GM21528 (cell line): ENCODE data around the gene ZSCAN5C.
"Not testable (repeated sequence)": the region's sequence is repeated elsewhere in the genome, so short reads cannot be mapped to it uniquely, and the experiment has no call there.

Experiments used
- ATAC-seq: cut with Tn5 transposase; IDR thresholded peaks from one replicate; pipeline ENCODE4 v1.9.1; 2021; ENCODE audit warnings: mild to moderate bottlenecking, moderate library complexity; ENCODE audit not compliant: unreplicated experiment, low FRiP score

Gene ZSCAN5C, protein sequence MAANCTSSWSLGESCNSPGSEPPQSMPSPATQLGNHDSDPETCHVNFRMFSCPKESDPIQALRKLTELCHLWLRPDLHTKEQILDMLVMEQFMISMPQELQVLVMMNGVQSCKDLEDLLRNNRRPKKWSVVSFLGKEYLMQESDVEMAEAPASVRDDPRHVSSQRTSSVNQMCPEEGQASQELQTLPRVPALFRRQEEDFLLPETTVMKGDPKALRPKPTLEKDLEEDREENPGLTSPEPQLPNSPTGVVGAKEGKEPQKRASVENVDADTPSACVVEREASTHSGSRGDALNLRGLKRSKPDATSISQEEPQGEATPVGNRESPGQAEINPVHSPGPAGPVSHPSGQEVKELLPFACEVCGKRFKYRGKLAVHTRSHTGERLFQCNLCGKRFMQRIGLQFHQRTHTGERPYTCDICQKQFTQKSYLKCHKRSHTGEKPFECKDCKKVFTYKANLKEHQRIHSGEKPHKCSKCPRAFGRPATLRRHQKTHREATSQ

GRCh38 chr19:56201973-56202372 lies at the start of gene ZSCAN5C:
Gene ZSCAN5C (plus strand): TSS chr19:56202273. CDS start chr19:56205914, 3,641 bp downstream.
- ATAC-seq: no peak

DNA sequence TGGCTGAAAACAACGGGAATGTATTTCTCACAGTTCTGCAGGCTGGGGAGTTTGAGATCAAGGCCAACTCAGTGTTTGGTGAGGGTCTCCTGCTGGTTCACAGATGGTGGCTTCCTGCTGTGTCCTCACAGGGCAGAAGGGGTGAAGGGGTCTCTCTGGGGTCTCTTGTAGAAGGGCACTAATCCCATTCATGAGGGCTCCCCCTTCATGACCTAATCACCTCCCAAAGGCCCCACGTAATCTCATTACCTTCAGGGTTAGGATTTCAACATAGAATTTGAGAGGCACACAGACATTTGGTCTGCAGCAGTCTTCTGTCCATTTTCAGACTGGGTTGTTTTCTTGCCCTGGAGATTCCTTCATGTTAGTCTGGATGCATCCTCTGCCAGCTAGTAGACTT lies 49.4 kb upstream of the ZSCAN5C start:
- no peak for ATAC-seq

GRCh38 chr19:56153507-56153906 lies 48.6 kb upstream of the ZSCAN5C start:
- no peak for ATAC-seq

DNA sequence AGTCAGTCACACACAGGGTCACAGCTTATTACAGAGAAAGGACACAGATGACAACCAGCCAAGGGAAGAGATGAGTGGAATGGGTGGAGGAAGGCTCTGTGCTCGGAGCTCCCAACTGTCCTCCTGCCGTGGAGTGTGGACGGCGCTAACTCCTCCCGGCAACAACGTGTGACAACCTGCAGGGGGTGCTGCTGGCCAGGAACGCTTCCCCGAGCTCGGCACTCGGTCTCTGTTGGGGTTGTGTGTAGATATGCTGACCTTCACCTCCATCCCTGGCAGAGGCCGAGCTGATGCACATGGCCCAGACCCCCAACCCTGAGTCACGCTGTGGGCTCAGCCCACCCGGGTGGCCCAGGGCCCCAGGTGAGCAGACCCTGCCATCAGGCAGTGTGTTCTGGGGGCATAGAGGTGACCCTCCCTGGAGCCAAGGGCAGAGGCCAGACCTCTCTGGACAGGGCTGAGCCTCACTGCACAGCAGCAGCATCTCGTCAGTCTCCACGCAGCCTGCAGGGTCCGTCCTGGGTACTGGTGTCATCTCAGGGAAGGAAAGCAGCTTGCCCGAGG lies 46.9 kb upstream of the ZSCAN5C start:
- no peak for ATAC-seq

- no peak for ATAC-seq
Measured at GRCh38 chr19:56156768-56157167, 45.3 kb upstream of the ZSCAN5C start.

GRCh38 chr19:56158170-56158757 lies 43.8 kb upstream of the ZSCAN5C start:
- no peak for ATAC-seq

- ATAC-seq: no peak
Measured at GRCh38 chr19:56159009-56159559, 43.0 kb upstream of the ZSCAN5C start.

- ATAC-seq: no peak
Measured at GRCh38 chr19:56159622-56160271, 42.3 kb upstream of the ZSCAN5C start.

DNA sequence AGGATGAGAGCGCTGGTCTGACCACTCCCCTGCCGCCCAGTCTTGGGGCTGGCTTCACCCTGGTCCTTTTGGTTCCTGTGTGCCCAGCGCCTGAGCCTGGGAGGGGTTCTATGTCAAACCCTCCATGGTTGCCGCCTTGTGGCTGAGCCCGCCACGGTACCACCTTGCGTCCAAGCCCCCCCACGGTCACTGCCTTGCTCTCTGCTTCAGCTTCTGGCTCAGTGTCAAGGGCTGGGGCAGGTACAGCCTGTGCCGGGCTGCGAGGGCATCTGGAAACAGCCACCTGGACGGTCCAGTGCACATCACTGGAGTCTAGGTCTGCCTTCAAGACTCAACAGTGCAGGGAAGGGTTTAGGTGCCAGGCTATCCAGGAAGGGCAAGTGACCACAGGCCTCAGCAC lies 40.5 kb upstream of the ZSCAN5C start:
- ATAC-seq: no peak

DNA sequence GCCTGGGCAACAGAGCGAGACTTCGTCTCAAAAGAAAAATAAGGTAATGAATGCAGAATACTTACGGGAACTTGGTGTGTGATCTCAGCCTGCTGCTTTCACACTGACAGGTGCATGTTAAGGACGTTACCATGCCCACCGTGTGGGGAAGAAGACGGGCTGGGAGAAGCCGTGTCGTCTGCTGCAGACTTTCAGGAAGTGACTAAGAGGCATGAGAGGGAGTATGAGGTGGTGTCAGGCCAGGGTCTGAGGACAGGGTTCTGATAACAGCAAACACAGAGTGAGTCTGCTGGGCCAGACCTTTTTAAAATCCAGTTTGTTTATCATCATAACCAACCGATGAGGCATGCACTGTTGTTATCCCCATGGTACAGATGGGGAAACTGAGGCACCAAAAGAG lies 39.8 kb upstream of the ZSCAN5C start:
- no peak for ATAC-seq

DNA sequence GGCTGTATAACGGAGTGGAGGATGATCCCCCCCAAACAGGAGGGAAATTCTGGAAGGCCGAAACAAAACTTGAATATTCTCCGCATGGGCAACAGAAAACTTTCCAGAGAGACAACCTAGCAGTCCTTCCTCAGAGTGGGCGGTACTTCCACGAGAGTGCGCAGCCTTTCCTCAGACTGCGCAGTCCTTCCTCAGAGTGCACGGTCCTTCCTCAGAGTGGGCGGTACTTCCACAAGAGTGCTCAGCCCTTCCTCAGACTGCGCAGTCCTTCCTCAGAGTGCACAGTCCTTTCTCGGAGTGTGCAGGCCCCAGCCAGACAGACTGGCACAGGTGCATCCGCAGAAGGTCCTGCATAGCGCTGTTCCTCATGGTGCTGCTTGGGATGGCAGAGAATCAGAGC lies 39.0 kb upstream of the ZSCAN5C start:
- ATAC-seq: no peak

GRCh38 chr19:56167064-56167578 lies 35.0 kb upstream of the ZSCAN5C start:
- ATAC-seq: no peak

GRCh38 chr19:56170261-56170660 lies 31.8 kb upstream of the ZSCAN5C start:
- no peak for ATAC-seq

GRCh38 chr19:56174086-56174485 lies 28.0 kb upstream of the ZSCAN5C start:
- no peak for ATAC-seq

DNA sequence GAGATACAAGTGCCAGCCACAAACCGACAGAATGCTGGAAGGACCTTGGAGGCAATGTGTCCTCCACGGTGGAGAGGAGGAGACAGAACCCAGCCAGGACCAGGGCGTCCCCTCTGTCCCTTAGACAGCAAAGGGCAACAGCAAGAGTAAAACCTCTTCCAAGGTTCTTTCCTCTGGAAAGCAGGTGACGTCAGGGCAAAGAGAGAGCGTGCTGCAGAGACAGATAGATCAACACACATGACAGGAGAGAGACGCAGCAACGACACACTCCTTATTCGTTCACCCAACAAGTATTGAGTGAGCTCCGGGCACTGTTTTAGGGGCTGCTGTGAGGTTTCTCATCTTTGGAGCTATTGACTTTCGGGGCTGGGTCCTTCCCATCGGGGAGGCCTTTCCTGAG lies 27.5 kb upstream of the ZSCAN5C start:
- no peak for ATAC-seq

DNA sequence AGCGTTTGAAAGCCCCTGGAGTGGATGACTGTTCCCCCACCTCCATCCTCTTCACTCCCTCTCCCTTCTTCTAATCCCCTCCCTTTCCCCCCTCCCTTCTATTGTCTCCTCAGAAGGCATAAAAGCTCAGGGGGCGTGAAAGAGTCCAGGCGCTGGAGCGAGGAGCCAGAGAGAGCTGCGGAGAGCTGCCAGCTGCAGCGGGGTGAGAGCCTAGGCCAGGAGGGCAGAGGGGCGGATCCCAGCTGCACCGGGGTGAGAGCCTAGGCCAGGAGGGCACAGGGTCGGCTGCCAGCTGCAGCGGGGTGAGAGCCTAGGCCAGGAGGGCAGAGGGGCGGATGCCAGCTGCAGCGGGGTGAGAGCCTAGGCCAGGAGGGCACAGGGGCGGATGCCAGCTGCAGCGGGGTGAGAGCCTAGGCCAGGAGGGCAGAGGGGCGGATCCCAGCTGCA lies 26.2 kb upstream of the ZSCAN5C start, which contains the start of gene GALP:
TSS of gene GALP (plus strand) at position 148 of the 447 bp plus-strand sequence. CDS start 1,101 bp downstream, outside the sequence.
- not testable (repeated sequence) for ATAC-seq

GRCh38 chr19:56176310-56176709 lies 25.8 kb upstream of the ZSCAN5C start:
- ATAC-seq: not testable (repeated sequence)

GRCh38 chr19:56176881-56177280 lies 25.2 kb upstream of the ZSCAN5C start:
- ATAC-seq: no peak

DNA sequence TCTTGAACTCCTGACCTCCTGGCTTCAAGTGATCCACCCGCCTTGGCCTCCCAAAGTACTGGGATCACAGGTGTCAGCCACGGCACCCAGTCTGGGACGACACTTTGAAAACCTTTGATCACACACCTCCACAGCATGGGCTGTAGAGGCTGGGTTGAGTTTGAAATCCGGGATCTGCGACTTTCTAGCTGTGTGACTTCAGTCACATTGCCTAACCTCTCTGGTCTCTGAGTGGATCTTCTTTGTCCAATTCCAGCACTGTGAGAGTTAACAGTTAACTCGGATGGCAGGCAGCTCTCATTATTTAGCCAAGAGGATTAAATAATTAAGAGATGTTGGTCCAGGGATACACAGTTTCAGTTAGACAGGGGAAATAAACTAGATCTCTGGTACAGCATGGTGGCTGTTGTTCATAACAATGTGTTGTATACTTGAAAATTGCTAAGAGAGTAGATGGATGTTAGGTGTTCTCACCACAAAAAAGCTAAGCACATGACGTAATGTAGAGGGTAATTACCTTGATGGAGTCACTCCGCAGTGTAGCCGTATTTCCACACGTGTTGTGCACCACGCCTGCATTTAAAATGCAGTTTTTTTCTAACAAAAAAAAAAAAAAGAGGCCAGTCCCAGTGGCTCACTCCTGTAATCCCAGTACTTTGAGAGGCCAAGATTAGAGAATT lies 24.4 kb upstream of the ZSCAN5C start:
- no peak for ATAC-seq

GRCh38 chr19:56189785-56190184 lies 12.3 kb upstream of the ZSCAN5C start:
- no peak for ATAC-seq
